ENCODE measurements around the gene MCOLN1.
A peak's percentile ranks its signal among the peaks of the same experiment; 100 is the strongest.

MCOLN1 gene

DNA sequence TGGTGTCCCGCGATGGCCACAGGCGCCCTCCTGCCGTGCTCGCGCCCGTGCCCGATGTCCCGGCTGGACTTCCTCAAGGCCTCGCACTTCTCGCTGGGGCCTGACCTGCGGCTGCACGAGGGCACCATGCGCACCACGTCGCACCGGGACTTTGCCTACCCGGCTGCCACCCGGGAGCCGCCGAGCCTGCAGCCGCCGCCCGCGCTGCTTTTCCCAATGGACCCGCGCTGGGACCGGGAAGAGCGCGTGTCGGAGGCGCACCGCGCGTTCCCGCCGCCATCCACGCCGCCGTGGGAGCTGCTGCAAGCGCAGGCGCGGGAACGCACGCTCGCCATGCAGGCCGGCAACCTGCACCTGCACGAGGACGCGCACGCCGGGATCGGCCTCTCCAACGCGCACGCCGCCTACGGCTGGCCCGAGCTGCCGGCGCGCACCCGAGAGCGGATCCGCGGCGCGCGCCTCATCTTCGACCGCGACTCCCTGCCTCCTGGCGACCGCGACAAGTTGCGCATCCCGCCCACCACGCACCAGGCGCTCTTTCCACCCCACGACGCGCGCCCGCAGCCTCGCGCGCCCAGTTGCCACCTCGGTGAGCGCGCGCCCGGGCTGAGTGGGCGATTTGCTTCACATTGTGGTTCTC lies 21.5 kb upstream of the MCOLN1 start:
- DNase-seq: peak; percentile 76 to 99 (median 90)
- intact Hi-C loops (cut with DNase I): no loop called here

- intact Hi-C loops (cut with DNase I): no loop called here
- DNase-seq: no peak
Observed at GRCh38 chr19:7502552-7502951, 19.9 kb upstream of the MCOLN1 start.

GRCh38 chr19:7504684-7505083 lies 17.7 kb upstream of the MCOLN1 start:
- DNase-seq: no peak
- intact Hi-C loops (cut with DNase I): no loop called here

DNA sequence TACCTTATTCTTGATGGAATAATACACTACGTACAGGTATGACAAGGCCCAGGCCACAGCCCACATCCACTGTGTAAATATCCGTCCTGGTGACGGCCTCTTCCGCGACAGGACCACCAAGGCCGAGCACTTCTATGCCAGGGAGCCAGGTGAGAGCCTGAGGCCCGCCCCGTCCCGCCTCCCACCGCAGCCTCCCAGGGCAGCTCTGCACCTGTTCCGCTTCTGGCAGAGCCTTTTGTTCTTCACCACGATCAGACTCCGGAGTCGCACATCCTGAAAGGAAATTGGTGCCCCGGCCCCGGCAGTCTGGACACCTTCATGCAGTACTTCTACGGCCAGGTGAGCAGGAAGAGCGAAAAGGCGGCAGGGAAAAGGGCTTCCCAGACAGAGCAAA lies 17.1 kb upstream of the MCOLN1 start:
- peak in 2 of 10 donors; percentile 40 to 72 for DNase-seq
- intact Hi-C loops (cut with DNase I): no loop called here

- peak in 1 of 10 donors; percentile 82 for DNase-seq
- intact Hi-C loops (cut with DNase I): no loop called here
Observed at GRCh38 chr19:7505682-7506384, 16.6 kb upstream of the MCOLN1 start.

DNA sequence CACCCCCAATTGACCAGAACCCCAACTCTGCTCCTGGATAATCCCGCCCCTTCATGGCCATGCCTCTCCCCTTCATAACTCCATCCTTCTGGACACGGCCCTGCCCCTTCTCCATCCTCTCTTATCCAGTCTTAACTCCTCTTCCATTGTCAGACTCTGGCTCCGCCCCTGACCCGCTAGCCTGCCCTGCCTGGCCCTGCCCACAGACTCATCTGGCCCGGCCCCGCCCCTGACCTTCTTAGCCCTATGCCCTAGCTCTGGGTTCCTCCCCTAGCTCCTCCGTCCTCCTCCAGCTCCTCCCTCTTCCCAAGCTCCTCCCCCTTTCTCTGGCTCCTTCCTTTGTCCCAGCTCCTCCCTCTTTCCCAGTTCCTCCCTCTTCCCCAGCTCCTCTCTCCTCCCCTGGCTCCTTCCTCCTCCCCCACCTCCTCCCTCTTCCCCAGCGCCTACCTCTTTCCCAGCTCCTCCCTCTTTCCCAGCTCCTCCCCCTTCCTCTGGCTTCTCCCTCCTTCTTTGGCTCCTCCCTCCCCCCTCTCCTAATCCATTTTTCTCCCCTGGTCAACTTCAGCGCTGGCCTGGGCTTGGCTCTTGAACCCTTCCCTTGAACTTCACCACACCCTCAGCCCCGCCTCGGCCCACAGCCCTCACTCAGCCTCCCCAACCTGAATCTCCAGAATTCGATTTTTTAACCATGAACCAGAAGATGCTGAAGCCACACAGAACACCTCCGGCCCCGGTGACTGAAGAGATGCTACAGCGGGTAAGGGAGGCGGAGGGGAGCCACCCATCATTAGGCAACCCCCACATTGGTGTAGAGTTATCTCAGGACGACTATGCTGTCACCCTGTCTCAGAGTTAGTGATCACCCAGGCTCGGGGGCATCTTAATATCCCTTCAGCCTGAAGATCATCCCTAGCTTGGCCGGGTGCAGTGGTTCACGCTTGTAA lies 15.8 kb upstream of the MCOLN1 start:
- DNase-seq: peak in 4 of 10 donors; percentile 39 to 94 (median 44)
- intact Hi-C loops (cut with DNase I): no loop called here

GRCh38 chr19:7507884-7508283 lies 14.5 kb upstream of the MCOLN1 start:
- intact Hi-C loops (cut with DNase I): no loop called here
- peak in 3 of 10 donors; percentile 23 to 89 (median 54) for DNase-seq

DNA sequence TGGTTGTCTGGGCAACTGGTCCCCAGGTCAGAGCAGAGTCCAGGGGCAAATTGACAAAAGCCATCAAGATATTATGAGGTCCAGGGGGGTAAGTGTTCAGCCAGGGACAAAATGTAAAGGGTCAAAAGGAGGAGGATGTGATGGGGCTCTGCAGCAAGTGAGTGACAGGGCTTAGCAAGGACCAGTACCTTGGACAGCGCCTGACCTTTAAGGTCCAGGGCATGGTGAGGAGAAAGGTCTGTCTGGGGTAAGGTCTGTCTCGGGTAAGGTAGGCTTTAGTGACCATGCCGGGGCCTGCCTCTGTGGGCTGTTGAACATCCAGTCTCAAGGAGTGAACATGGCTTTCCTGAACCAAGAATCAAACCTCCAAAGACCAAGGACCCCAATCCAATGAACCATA lies 12.8 kb upstream of the MCOLN1 start:
- DNase-seq: no peak
- intact Hi-C loops (cut with DNase I): no loop called here

DNA sequence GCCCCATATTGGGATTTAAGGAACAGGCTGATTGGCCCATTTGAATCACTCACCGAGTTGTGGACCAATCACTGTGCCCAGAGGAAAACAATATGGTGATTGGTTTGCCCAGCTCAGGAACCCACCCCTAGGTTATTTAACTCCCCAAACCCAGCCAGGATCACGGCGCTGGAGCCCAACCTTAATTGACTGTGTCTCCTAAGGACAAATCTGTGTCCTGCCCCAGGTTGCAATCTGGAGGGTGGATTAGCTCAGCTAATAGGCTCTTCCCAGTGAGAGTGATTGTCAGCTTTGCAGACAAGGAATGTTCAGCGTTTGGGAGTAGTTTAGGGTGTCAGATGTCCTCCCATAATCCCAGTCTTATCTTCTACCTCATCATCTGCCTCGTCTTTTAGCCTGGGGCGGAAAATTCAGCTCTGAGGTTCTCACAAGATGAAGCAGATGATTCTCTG lies 10.0 kb upstream of the MCOLN1 start:
- intact Hi-C loops (cut with DNase I): no loop called here
- DNase-seq: peak in 1 of 10 donors; percentile 47

DNA sequence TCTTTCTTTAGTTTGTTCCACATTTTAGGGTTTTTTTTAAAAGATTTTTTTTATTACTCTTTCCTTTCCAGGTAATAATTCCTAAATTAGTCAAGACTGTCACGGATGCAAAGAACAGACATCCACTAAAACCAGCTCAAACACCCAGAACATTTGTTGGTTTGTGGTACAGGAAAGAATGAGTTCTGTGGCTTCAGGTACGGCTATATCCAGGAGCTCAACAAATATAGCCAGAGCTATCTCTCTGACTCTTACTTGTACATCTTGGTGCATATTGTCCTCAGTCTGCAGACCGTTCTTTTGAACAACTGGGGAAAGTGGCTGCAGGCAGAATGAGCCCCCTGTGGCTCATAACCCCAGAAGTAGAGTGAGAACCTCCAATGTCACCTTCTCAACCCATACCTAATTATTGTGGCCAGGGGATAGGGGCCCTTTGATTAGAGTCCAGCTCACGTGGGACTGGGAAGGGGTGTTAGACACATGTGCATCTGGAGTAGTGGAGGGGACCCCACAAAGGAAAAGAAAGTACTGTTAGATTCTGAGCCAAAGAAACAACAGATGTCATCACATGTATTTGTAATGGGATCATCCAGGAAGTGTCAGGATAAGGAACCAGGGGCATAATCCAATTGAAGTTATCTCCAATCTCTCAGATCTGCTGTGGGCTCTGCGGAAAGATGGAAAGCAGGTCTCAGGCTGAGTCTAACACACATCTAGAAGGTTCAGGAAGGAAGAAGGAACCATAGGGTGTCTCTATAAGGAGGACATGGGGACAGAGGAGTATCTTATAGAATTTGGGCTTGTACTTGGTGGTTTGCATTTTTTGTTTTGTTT lies 8.4 kb upstream of the MCOLN1 start:
- intact Hi-C loops (cut with DNase I): no loop called here

DNA sequence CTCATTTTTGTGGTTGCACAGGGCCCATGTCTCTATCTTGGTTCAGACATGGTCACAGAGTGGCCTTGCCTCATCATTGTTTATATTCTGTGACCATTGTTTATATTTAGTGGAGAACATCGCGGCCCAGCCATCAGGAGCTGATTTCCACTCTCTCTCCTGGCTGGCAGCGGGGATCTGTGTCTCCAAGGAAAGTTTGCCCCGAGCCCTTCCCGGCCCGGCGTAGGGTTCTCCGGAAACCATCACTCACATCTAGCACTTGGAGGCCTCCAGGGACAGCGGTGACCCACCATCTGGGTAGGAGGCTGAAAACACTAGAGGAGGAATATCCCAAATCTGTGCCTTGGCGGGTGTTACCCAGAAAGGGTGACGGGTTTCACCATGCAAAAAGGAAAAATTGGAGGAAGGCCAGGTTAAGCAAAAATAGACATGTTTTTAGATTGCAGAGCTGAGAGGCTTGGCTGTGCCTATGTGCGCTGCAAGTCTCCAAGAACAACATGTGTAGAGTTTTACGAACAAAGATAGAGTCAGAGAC lies 7.2 kb upstream of the MCOLN1 start:
- intact Hi-C loops (cut with DNase I): no loop called here
- peak in 5 of 10 donors; percentile 45 to 90 (median 64) for DNase-seq

More for the DNA sequence above, 8.4 kb upstream of the MCOLN1 start:
- DNase-seq: no peak

DNA sequence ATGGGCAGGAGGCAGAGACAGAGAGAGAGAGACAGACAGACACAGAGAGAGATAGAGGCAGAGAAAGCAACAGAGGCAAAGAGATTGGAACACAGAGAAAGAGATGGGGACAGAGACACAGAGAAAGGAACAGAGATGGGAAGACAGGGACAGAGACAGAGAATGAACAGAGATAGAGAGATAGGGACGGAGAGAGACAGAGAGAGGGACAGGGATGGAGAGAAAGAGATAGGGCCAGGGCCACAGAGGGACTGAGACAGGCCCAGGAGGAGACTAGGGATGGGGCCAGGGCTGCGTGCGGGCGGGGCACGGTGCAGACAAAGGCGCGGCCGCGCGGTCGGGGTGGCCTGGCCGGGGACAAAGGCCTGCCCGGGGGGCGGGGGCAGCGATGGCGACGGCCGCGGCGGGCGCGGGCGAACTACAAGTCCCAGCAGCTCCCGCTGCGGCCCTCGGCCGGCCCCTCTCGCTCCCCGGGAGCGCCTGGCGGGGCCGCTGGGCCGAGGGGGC lies 6.7 kb upstream of the MCOLN1 start, which contains the start of gene ZNF358:
Gene ZNF358, plus strand, starts transcription at position 459 of the 507 bp plus-strand sequence. CDS start 3,140 bp downstream, outside the sequence.
- intact Hi-C loops (cut with DNase I): no loop called here
- peak; percentile 68 to 98 (median 79) for DNase-seq

DNA sequence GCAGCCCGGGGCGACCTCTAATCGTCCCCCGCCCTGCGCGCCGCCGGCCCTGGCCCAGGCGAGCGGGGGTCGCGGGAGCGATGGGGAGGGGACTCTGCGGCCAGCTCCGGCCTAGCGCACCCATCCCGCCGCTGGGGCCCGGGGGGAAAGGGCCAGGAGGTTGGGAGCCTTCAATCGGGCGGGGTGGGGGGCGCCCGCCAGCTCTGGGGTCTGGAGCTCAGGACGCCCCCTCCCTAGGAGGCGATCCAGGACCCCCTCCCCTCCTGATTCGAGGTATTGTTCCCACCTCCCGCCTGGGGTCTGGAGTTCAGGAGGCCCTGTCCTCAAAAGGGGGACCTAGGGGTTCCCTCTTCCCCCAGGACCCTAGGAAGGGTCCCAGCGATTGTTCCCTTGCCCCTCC lies 6.1 kb upstream of the MCOLN1 start:
- intact Hi-C loops (cut with DNase I): no loop called here
- DNase-seq: peak in 1 of 10 donors; percentile 49

- intact Hi-C loops (cut with DNase I): no loop called here
- DNase-seq: peak in 1 of 10 donors; percentile 54
Observed at GRCh38 chr19:7516878-7517277, 5.5 kb upstream of the MCOLN1 start.

GRCh38 chr19:7519361-7520130 lies 2.9 kb upstream of the MCOLN1 start:
- intact Hi-C loops (cut with DNase I): loop anchor here (5.0 kb wide), 1 partner anchor 122 kb away; no protein-coding TSS in a partner anchor
- peak in 2 of 10 donors; percentile 67 to 80 for DNase-seq

- peak in 5 of 10 donors; percentile 48 to 89 (median 56) for DNase-seq
- intact Hi-C loops (cut with DNase I): loop anchor here (5.0 kb wide), 1 partner anchor 123 kb away; no protein-coding TSS in a partner anchor
Observed at GRCh38 chr19:7520131-7521051, 2.0 kb upstream of the MCOLN1 start.

GRCh38 chr19:7521551-7522071 lies 813 bp upstream of the MCOLN1 start:
- intact Hi-C loops (cut with DNase I): loop anchor here (1.0 to 5.0 kb wide), 2 partner anchors 13 to 124 kb away; no protein-coding TSS in a partner anchor
- peak in 1 of 10 donors; percentile 47 for DNase-seq

All from posterior cingulate gyrus (tissue), 11 donors.